T follicular helper cell (primary cell): ENCODE data around the gene MECP2.

Experiments
- DNase-seq: peaks from one replicate; pipeline ENCODE4 v3.0.0-alpha.2; 2020; ENCODE audit warnings: low read depth

The MECP2 gene

GRCh38 chrX:154033848-154034247, 63.7 kb downstream of the MECP2 start:
- DNase-seq: no peak

- DNase-seq: no peak
These were observed 64.9 kb downstream of the MECP2 start for GRCh38 chrX:154032653-154033052.

GRCh38 chrX:154032160-154032559, 65.4 kb downstream of the MECP2 start:
- no peak for DNase-seq

GRCh38 chrX:154030715-154031305, 66.7 kb downstream of the MECP2 start:
- DNase-seq: no peak

GRCh38 chrX:154030266-154030665, 67.3 kb downstream of the MECP2 start:
- no peak for DNase-seq

- DNase-seq: no peak
These were observed 68.1 kb downstream of the MECP2 start for GRCh38 chrX:154029439-154029838.

GRCh38 chrX:154028502-154029184, 68.9 kb downstream of the MECP2 start:
- DNase-seq: no peak

GRCh38 chrX:154027986-154028385, 69.5 kb downstream of the MECP2 start:
- no peak for DNase-seq

GRCh38 chrX:154027022-154027402, 70.5 kb downstream of the MECP2 start:
- no peak for DNase-seq

- no peak for DNase-seq
These were observed 71.1 kb downstream of the MECP2 start for GRCh38 chrX:154026136-154027021.

GRCh38 chrX:154025230-154025629, 72.3 kb downstream of the MECP2 start:
- DNase-seq: no peak

- DNase-seq: no peak
These were observed 73.2 kb downstream of the MECP2 start for GRCh38 chrX:154024271-154024670.

GRCh38 chrX:154023276-154024000, 74.1 kb downstream of the MECP2 start:
- no peak for DNase-seq

- no peak for DNase-seq
These were observed 75.4 kb downstream of the MECP2 start for GRCh38 chrX:154022108-154022507.

GRCh38 chrX:154021131-154021611, 76.3 kb downstream of the MECP2 start:
- DNase-seq: no peak

GRCh38 chrX:154020536-154021115, 76.9 kb downstream of the MECP2 start:
- DNase-seq: no peak

GRCh38 chrX:154019633-154020528, 77.6 kb downstream of the MECP2 start, which contains the start of gene IRAK1:
IRAK1 (minus strand) TSS chrX:154019902; CDS start chrX:154019812, 90 bp downstream.
- DNase-seq: peak; percentile 24

GRCh38 chrX:154019061-154019621, 78.4 kb downstream of the MECP2 start:
- DNase-seq: no peak

GRCh38 chrX:154018518-154019060, 78.9 kb downstream of the MECP2 start:
- no peak for DNase-seq
